Glomerular endothelial cell (primary cell): ENCODE data around the gene KRTAP10-2. TPM values are rescaled to one million over a fixed set of nuclear protein-coding genes. Genes with fewer than 3 reads are reported as not detected.
"Not testable (repeated sequence)": the region's sequence is repeated elsewhere in the genome, so short reads cannot be mapped to it uniquely, and the experiment has no call there.

Experiments
- DNase-seq: peaks from one replicate; pipeline ENCODE4 v3.0.0-alpha.2; 2011; ENCODE audit warnings: low read depth, low spot score; ENCODE audit errors: extremely low read depth
- total RNA-seq: library from RNA; depleted of rRNA; stranded (reverse); fragments of >200 nt; gene quantifications from 2 replicates; pipeline ENCODE4 v1.2.3, GENCODE V29; 2015

KRTAP10-2 gene
- total RNA-seq, 1 donor from 2014 or later, result not detected

DNA sequence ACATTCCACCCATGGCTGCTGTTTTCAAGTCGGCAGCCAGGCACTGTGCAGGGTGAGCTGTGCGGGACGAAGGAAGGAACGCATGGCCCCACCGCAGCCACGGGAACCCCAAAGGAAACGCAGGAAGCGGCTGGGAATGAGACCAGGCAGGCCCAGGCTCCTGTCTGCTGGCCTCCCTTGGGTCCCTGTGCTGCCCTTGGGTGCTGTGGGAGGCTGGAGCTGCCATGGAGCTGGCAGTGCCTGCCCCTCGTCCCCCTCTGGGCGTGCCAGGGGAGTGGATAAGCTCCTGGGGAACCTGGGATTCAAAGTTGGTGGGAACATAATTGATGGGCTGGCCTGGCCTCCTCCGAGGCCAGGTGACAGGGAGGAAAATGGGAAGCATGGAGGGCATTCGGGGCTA is 17.0 kb upstream of the KRTAP10-2 start:
- DNase-seq, result no peak

DNA sequence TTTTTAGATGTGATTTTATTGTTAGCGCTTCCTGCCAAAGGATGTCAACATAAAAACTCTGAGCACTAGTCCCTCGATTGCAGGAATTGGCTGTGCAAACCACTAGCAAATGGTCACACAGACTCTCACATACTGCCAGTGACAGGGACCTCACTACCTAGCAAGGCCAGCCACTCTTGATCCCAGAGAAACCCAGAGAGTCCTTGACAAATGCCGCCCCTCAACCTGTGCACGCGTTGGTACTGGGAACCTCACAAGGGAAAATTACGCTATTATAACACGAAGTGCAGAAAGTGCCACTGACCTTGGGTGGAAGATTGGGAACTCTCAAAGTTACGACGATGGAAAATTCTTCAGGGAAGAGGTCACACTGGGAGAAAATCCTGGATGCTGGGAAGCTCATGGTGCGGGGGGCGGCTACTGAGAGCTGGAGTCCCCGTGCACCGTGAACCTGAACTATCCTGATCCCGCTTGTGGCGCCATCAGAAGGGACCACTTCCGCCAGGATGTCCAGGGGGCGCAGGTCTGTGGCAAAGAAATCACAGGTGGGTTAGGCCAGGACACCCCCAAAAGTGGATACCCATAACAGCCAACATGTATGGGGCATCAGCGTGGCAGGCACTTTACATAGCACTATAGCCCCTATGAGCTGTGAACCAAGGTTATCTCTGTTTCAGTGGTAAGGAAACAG is 16.3 kb upstream of the KRTAP10-2 start:
- DNase-seq, result no peak

DNA sequence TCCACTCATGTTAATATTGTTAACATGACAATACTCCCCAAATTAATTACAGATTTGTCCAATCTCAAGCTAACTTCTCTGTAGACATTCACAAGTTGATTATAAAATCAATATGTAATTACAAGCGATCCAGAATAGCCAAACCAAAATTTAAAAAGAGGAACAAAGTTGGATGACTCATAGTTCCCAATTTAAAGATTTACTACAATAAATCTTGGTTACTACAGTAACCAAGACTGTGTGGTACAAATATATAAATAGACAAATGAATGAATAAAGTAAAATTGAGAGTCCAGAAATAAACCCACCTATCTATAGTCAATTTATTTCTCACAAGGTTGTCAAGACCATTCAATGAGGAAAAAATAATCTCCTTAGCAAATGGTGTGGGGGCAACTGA is 15.1 kb upstream of the KRTAP10-2 start:
- DNase-seq, result no peak

DNA sequence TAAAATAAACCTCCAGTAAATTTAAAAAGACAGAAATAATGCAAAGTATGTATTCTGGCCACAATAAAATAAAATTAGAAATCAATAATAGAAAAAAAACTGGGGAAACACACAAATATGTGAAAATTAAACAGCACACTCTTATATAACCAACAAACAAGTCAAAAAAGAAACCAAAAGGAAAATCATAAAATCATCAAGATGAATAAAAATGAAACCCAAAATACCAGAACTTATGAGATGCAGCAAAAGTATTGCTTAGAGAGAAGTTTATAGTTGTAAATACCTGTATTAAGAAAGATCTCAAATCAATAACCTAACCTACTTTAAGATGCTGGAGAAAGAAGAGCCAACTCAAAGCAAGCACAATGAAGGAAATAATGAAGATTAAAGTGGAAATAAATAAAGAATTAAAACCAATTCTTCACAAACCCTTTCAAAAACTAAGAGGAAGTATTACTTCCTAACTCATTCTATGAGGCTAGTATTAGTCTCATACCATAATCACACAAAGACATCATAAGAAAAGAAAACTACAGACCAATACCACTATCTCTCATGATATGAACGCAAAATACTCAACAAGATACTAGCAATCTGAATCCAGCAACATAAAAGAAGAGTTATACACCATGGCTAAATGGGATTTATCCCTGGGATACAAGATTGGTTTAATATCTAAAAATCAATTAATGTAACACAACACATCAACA is 13.7 kb upstream of the KRTAP10-2 start:
- no peak for DNase-seq

DNA sequence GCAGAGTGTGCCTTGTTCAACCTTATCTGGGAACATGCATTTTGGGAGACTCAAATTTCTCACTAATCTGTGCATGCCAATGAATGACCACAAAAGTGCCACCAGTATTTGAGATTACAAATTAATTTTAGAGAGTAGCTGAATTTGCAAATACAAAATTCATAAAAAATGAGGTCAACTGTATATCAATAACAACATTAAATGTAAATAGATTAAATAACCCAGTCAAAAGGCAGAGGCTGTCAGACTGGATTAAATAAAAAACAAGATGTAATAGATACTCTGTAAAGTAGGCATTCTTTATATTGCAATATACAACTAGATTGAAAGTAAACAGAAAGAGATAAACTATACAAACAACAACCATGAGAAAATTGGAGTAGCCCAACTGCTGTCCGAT is 12.8 kb upstream of the KRTAP10-2 start:
- no peak for DNase-seq

DNA sequence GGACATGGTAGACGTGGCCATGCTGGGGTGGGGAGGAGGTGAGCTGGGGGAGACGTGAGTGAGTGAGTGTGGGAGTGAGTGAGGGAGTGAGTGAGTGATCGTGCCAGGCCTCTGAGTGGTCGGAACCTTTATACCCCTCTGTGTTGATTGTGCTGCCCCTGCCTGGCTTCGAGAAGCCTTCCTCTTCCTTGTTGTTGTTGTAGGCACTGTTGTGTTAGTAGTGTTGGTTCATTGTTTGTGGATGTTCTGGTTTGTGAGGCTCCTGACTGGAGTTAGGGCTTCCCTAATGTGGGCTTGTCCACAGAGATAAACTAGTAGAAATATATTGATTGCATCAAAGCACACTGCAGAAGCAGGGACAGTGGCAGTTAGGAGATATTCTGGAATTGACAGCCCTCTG is 7.4 kb upstream of the KRTAP10-2 start, which contains the start of gene KRTAP10-3:
Gene KRTAP10-3 (minus strand): TSS at position 101 of the 400 bp plus-strand sequence. CDS start 80 bp downstream, at position 21.
- no peak for DNase-seq

DNA sequence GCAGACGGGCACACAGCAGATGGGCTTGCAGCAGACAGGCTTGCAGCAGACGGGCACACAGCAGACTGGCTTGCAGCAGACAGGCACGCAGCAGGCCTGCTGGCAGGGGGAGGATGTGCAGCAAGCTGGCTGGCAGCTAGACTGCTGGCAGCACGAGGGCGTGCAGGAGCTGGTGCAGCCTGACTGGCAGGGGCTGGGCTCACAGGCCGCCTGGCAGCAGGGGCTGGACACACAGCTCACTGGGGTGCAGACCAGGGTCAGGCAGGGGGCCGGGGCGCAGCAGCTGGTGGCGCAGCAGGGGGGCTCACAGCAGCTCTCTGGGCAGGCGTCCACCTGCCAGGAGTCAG is 7.0 kb upstream of the KRTAP10-2 start:
- DNase-seq, result not testable (repeated sequence)

DNA sequence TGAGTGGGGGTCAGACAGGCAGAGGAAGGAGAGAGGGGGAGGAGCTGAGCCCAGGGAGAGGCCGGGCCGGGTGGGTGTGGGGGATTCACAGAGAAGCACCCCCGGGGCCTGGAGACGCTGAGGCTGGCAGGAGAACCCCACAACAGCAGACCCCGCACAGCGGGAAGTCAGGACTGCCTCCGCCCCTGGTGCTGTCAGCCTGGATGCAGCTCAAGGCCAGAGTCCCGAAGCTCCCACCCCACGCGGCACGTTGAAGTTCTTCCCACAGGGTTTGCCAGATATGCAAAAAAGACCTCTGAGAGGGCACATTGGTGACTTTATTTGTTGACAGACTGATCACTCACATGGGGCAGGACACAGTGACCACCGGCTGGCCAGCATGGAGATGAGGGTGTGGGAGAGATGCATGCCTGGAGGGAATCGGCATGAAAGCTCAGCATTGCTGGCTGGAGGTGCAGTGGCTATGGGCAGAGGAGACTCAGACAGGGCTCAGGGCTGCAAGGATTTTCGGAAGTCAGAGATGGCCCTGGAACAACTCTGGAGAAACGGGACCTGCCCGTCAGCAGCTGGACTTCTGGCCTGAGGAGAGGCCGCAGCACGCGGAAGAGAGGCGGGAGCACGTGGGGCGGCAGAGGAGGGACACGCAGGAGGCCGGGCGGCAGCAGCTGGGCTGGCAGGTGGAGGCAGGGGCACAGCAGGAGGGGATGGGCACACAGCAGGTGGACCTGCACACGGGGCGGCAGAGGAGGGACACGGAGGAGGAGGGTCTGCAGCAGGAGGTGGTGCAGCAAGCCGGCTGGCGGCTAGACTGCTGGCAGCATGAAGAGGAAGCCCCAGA is 6.4 kb upstream of the KRTAP10-2 start:
- no peak for DNase-seq

DNA sequence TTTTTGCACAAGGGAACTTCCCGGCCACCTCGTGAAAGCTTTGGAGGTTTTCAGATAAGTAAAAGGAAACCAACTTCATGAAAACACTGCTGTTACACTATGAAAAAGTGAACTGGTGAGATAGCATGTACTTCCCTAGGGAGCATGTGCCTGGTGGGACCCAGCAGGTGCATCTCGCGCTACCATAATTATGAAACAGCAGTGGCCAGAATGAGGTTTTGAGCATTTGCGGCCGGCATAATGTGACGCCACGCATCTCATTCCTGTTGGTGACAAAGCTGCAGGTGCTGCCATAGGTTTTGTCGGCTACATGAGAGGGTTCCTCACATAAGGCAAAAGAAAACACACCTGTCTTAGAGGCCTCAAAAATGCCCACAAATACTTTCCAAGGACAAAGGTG is 5.6 kb upstream of the KRTAP10-2 start:
- no peak for DNase-seq

DNA sequence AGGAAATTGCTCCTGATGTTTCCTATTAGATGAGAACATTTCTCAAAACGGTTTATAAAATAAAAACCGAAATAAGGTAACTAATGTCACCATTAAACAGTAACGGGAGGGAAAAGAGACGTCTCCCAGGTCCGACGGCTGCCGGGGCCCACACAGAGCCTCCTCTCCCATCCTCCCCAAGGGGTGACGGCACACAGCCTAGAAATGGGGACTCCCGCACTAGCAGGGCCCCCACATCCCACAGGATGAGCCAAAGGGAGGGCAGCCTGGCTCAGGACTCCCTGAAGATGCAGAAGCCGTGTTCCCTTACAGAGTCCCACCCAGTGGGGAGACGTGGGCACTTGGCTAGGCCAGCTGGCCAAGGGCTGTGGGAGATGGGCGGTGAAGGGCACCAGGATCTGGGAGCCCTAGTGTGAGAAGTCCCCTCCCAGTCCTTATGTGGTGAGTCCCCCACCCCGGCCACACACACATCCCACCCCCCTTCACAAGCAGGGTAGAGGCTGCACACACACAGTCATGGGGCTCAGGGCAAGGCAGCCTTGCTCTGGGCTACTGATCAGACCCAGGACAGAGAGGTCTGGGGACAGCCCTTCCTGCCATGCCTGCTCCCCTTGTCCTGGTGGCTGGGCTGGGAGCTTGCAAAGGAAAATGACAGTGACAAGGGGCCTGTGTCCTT is 4.0 kb upstream of the KRTAP10-2 start:
- DNase-seq, result no peak

DNA sequence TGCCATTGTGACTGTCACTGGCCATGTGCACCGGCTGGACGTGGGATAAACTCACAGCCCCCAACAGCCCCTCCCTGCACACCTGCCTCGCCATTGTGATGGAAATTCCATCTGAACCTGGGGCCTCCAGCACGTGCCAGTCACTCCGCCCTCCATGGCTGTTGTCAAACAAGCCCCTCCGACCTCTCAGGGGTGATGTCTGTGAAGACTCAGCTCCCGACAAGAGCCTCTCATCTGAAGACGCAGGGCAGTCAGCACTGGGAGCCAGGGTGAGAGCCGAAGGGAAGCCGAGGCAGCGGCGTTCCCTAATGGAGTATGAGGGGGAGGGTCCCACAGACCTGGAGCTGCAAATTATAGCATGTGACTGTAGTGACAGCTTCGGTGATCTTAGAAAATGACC is 1.4 kb upstream of the KRTAP10-2 start:
- DNase-seq, result no peak

DNA sequence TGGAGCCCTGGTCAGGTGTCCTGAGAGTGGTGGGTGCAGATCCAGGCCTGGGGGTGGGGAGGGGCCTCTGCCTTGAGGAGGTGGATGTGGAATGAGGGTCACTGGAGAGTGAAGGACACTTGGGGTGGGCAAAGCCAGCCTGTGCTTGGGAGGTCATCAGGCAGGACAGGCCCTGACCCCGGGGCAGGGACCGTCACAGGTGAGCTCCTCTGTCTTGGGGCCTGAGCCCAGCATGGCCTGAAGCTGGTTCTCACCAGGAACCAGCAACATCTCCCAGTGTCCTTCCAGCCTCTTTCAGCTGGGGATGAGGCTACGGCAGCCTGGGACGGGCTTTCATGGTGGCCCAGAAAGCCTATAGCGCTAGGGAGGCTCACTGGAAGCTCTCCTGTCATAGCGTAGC is 831 bp upstream of the KRTAP10-2 start:
- DNase-seq, result no peak

DNA sequence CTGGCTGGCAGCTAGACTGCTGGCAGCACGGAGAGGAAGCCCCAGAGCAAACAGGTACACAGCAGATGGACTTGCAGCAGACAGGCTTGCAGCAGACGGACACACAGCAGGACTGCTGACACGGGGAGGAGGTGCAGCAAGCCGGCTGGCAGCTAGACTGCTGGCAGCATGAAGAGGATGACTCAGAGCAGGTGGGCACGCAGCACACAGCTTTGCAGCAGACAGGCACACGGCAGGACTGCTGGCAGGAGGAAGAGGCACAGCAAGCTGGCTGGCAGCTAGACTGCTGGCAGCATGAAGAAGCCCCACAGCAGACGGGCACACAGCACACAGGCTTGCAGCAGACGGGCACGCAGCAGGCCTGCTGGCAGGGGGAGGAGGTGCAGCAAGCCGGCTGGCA is 498 bp downstream of the KRTAP10-2 start:
- DNase-seq, result no peak

DNA sequence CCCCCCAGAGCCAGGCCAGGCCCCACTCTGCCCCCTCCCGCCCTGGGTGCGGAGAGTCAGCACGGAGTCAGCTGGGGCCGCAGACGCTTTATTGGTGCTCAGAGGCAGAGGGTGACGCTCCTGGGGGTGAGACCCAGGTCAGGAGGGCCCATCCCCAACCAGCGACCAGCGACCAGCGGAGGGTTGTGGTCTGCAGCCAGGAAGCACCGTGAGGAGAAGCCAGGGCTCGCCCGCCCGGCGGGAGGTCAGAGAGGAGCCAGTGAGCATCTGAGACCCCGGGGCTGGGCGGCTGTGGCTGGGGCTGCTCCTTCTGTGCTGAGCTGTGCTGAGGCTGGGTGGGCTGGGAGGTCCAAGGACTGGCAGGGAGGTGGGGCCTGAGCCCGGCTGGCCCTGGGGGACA is 1.0 kb downstream of the KRTAP10-2 start:
- not testable (repeated sequence) for DNase-seq

DNA sequence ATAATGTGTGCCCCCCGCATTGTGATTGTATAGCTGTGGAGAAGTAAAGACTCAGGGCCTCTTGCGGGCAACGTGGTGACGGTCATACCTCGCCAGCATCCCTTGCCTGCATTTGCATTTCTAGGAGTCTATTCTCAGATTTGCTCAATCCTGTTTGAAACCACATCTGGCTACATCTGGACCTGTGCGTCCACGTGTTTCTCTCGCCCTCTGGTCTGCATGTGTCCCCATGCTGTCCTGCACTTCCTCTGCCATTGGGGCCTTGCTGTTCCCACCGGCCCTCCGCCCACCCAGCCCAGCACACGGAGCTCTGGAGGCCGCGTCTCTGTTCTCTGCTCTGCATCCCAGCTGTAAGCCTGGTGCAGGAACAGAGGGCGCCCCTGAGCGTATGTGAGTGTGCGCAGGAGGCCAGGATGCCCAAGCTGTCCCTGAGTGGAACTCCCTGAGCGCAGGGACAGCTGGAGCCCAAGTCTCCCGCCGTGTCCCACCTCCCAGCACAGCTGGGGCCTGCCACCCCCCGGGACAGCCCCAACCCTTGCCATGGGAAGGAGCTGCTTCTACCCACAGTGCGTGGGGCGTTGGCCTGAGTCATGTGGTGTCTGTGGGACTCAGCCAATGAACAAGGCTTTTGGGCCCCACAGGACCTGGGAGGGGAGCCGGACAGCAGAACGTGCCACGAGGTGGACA is 1.6 kb downstream of the KRTAP10-2 start:
- no peak for DNase-seq

DNA sequence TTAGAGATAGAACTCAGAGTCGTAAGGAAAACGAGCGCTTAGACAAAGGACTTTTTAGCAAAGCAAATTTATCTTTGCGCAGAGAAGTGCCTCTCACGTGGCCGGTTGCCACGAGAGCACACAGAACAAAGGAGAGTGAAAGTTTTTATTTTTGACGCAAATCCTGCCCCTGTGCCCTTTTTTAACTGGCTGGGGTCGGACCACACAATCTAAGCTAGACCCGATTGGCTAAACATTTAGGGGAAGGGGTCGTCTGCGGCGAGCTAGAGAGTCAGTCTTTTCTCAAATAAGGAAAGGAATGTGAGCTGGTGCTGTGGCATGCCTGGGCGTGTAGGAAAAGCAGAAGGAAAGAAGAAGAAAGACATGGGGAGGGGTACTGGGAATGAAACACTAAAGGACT is 2.4 kb downstream of the KRTAP10-2 start:
- DNase-seq, result no peak

DNA sequence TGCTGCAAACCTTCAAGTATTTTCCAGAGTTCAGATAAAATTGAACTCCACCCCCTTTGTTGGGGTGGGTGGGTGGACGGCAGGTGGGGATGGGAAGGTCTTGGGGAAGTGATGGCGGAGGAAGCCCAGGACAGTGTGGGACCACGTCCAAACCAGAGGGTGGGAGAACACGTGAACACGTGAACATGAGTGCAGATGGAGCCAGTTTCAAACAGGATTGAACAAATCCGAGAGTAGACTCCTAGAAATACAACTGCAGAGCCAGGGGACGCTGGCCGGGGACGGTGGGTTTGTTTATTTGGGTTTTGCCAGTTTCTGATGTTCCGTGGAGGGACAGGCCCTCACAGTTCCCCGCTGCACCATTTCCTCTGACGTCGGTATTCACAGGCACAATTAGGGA is 2.9 kb downstream of the KRTAP10-2 start:
- no peak for DNase-seq

DNA sequence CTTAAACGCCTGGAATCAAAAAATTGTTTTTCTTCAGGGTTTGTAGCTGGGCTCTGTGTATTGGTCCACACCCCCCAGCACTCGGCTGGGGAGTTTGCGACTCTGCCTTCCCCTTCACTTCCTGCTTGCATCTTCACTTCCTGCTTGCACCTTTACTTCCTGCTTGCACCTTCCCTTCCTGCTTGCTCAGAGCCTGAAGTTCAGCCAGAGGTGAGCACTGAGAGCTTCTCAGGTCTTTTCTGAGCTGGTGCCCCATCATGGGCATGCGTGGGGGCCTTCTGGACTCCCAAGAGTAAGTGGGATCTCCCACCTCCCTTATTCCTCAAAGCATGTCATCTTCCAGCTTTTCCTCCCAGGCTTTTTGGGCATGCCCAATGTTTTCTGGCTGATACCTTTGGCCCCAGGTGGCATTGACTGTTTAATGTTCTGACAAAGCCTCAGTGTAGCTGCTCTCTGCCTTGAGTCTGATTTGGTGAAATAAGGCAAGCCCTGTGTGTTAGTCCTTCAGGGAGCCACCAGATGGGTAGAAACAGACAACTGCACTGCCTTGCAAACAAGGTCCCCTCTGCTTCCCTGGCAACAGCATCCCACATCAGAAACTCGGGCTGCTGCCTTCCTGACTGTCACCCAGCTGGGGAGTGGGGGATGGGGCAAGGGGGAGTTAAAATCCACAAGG is 3.5 kb downstream of the KRTAP10-2 start:
- DNase-seq, result no peak

DNA sequence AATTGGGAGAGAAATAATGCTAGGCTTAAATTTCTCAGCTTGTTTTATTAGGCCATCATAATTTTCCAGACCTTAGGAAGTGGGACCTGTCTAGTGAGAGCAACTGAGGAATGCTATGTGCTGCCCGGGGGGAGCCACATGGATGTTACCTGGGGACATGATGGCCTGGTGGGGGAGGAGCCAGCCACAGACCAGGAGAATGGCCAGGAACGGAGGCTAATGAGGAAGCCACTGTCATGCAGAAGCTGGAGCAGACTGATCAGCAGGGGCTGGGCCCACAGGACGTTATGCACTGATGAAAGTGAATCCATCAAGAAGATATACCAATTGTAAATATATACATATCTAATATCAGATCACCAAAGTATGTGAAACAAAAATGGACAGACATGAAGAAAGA is 6.7 kb downstream of the KRTAP10-2 start:
- no peak for DNase-seq

DNA sequence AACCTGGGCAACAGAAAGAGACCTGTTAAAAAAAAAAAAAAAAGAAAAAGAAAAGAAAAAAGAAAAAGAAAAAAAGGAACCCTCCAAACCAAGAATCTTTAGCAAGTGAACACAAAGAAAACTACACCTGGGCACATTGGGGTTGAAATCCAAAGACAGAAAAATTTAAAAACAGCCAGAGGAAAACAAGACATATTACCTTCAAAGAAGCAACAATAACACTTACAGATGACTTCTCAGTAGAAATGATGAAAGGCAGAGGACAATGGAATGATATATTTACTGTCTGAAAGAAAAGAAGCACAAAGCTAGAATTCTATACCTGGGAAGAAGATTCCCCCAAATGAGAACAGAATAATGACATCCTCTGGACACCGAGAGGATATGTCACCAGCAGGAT is 8.6 kb downstream of the KRTAP10-2 start:
- DNase-seq, result no peak
